Measurements from ENCODE around the gene YLPM1.

DNA sequence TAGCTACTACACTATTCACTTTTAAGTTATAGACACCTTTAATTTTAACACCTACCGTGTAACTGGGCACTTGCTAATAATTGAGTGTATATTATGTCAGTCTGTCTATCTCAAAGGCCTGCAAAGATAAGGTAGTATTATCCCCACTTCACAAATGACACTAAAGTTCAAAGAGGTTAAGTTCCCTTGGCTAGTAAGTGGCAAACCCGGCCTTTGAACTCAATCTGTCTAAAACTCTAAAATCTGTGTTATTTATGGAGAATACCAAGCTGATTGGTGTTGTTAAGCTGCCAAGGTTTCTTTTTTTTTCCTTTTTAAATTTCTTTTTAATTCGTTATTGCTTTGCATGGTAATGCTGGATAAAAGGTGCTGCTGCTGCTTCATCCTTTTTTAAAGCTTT is 37.7 kb downstream of the YLPM1 start:
- no peak for TF ChIP-seq POLR2A (IDR thresholded peaks at IDR 0.05)
- TF ChIP-seq, protein P1, sequence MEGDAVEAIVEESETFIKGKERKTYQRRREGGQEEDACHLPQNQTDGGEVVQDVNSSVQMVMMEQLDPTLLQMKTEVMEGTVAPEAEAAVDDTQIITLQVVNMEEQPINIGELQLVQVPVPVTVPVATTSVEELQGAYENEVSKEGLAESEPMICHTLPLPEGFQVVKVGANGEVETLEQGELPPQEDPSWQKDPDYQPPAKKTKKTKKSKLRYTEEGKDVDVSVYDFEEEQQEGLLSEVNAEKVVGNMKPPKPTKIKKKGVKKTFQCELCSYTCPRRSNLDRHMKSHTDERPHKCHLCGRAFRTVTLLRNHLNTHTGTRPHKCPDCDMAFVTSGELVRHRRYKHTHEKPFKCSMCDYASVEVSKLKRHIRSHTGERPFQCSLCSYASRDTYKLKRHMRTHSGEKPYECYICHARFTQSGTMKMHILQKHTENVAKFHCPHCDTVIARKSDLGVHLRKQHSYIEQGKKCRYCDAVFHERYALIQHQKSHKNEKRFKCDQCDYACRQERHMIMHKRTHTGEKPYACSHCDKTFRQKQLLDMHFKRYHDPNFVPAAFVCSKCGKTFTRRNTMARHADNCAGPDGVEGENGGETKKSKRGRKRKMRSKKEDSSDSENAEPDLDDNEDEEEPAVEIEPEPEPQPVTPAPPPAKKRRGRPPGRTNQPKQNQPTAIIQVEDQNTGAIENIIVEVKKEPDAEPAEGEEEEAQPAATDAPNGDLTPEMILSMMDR (IDR thresholded peaks at IDR 0.05), result no peak
